Stimulated activated naive CD4-positive, alpha-beta T cell (primary cell): ENCODE data around the gene KCTD17.

Experiments
- DNase-seq, 6 experiments: peaks; one replicate each; lab custom pipeline; 2025; lab: John Stamatoyannopoulos, UW

KCTD17 gene

GRCh38 chr22:37020192-37020479, 31.4 kb upstream of the KCTD17 start:
- no peak for DNase-seq

- no peak for DNase-seq
Measured at GRCh38 chr22:37021041-37021440, 30.5 kb upstream of the KCTD17 start.

GRCh38 chr22:37021710-37022482, 29.6 kb upstream of the KCTD17 start:
- DNase-seq: peak in 4 of 6 experiments; percentile 18 to 30 (median 18)

GRCh38 chr22:37022483-37023337, 28.8 kb upstream of the KCTD17 start:
- no peak for DNase-seq

GRCh38 chr22:37023743-37024338, 27.7 kb upstream of the KCTD17 start:
- no peak for DNase-seq

GRCh38 chr22:37024339-37025157, 27.0 kb upstream of the KCTD17 start:
- DNase-seq: no peak

- DNase-seq: no peak
Measured at GRCh38 chr22:37025500-37026070, 26.0 kb upstream of the KCTD17 start.

GRCh38 chr22:37026325-37026724, 25.2 kb upstream of the KCTD17 start:
- no peak for DNase-seq

- DNase-seq: no peak
Measured at GRCh38 chr22:37027556-37027955, 24.0 kb upstream of the KCTD17 start.

GRCh38 chr22:37028692-37029674, 22.6 kb upstream of the KCTD17 start:
- DNase-seq: no peak

- no peak for DNase-seq
Measured at GRCh38 chr22:37030560-37031281, 20.8 kb upstream of the KCTD17 start.

GRCh38 chr22:37032134-37032534, 19.4 kb upstream of the KCTD17 start:
- no peak for DNase-seq

- no peak for DNase-seq
Measured at GRCh38 chr22:37032535-37033460, 18.7 kb upstream of the KCTD17 start.

- DNase-seq: no peak
Measured at GRCh38 chr22:37033605-37034430, 17.7 kb upstream of the KCTD17 start.

- DNase-seq: no peak
Measured at GRCh38 chr22:37036655-37037377, 14.7 kb upstream of the KCTD17 start.

- no peak for DNase-seq
Measured at GRCh38 chr22:37037669-37038068, 13.9 kb upstream of the KCTD17 start.

- no peak for DNase-seq
Measured at GRCh38 chr22:37039466-37039865, 12.1 kb upstream of the KCTD17 start.
